WERI-Rb-1 (cell line): Measurements from ENCODE around the gene CEP152.

Experiments used
- DNase-seq: peaks from one replicate; pipeline ENCODE4 v3.0.0-alpha.2; 2020
- H3K27ac ChIP-seq: fragments of 250-450 bp; sonication (Bioruptor Pico); 2 replicates; pipeline ENCODE4 v1.5.1; 2020; ENCODE audit warnings: mild to moderate bottlenecking, moderate library complexity
- H3K27me3 ChIP-seq: fragments of 250-450 bp; sonication (Bioruptor Pico); 2 replicates; pipeline ENCODE4 v1.5.1; 2021; ENCODE audit warnings: mild to moderate bottlenecking, low read depth, moderate library complexity; ENCODE audit not compliant: insufficient read depth, severe bottlenecking
- H3K36me3 ChIP-seq: fragments of 250-450 bp; sonication (Bioruptor Pico); 2 replicates; pipeline ENCODE4 v1.5.1; 2020; ENCODE audit warnings: mild to moderate bottlenecking, moderate library complexity
- H3K4me3 ChIP-seq: 2 replicates; pipeline ENCODE4 v1.5.1; 2011; ENCODE audit warnings: low read depth, mild to moderate bottlenecking, control low read depth, low read length
- H3K9me3 ChIP-seq: fragments of 250-450 bp; sonication (Bioruptor Pico); 2 replicates; pipeline ENCODE4 v1.5.1; 2021; ENCODE audit warnings: mild to moderate bottlenecking, moderate library complexity; ENCODE audit not compliant: severe bottlenecking
- TF ChIP-seq, protein P1 (sequence below): IDR thresholded peaks from 2 replicates; pipeline ENCODE4 v1.5.1; 2011; ENCODE audit warnings: low read depth, mild to moderate bottlenecking, control low read depth, inconsistent platforms, low read length

CEP152 gene

DNA sequence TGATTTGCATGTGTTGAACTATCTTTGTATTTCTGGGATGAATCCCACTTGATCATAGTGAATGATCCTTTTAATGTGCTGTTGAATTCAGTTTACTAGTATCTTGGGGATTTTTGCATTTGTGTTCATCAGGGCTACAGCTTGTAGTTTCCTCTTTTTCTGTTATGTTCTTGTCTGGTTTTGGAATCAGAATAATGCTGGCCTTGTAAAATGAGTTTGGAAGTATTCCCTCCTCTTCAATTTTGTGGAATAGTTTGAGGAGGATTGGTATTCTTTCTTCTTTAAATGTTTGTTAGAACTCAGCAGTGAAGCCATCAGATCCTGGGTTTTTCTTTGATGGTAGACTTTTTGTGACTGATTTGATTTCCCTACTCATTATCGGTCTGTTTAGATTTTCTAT lies 102.2 kb downstream of the CEP152 start:
- TF ChIP-seq, protein P1, sequence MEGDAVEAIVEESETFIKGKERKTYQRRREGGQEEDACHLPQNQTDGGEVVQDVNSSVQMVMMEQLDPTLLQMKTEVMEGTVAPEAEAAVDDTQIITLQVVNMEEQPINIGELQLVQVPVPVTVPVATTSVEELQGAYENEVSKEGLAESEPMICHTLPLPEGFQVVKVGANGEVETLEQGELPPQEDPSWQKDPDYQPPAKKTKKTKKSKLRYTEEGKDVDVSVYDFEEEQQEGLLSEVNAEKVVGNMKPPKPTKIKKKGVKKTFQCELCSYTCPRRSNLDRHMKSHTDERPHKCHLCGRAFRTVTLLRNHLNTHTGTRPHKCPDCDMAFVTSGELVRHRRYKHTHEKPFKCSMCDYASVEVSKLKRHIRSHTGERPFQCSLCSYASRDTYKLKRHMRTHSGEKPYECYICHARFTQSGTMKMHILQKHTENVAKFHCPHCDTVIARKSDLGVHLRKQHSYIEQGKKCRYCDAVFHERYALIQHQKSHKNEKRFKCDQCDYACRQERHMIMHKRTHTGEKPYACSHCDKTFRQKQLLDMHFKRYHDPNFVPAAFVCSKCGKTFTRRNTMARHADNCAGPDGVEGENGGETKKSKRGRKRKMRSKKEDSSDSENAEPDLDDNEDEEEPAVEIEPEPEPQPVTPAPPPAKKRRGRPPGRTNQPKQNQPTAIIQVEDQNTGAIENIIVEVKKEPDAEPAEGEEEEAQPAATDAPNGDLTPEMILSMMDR: no peak
- Histone ChIP-seq H3K27me3 (no peaks in the 10 kb centered on the region), H3K27ac (no peak overlapping the region), H3K4me3 (no peak overlapping the region), H3K9me3 (no peaks in the 10 kb centered on the region), H3K36me3 (no peaks in the 10 kb centered on the region)
- no peak for DNase-seq

DNA sequence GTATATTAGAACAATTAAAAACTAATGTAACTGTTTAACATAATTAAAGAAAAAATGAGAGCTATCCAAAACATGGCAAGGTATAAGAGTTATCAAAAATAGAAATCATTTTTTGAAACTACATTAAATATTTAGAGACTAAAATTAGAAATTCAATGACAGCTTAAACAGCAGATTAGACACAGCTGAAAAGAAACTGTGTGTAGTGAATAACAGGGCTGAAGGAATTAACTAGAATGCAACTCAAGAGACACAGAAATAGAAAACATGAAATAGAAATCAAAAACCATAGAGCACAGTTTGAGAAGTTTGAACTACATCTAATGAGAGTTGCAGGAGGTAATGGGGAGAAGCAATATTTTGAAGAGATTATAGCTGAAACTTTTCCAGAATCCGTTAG lies 105.5 kb downstream of the CEP152 start:
- no peaks in the 10 kb centered on the region for H3K36me3 ChIP-seq
- no peak for DNase-seq
- no peaks in the 10 kb centered on the region for H3K9me3 ChIP-seq
- no peaks in the 10 kb centered on the region for H3K27me3 ChIP-seq
- H3K4me3 ChIP-seq: no peak overlapping the region
- TF ChIP-seq, protein P1: no peak
- H3K27ac ChIP-seq: no peak overlapping the region

DNA sequence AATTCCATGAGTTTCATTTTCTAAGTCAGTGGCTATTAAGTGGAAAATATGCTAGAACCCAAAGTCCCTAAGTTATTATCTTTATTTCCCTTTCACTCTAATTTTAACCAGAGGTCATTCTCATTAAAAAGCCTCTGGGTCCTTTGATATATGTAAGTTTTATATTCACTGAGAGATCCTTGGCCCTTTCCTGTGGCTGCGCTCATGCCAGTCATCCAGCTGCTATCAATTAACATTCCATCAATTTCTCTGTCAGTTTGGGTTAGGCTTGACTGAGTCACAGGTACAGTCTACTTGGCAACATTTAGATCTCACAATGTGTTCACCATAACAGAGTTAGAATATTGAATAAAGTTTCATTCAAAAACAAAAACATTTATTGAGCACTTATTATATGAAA lies 107.3 kb downstream of the CEP152 start:
- Histone ChIP-seq H3K27me3 (no peaks in the 10 kb centered on the region), H3K27ac (no peak overlapping the region), H3K36me3 (no peaks in the 10 kb centered on the region), H3K4me3 (no peak overlapping the region), H3K9me3 (no peaks in the 10 kb centered on the region)
- no peak for DNase-seq
- TF ChIP-seq, protein P1: no peak

DNA sequence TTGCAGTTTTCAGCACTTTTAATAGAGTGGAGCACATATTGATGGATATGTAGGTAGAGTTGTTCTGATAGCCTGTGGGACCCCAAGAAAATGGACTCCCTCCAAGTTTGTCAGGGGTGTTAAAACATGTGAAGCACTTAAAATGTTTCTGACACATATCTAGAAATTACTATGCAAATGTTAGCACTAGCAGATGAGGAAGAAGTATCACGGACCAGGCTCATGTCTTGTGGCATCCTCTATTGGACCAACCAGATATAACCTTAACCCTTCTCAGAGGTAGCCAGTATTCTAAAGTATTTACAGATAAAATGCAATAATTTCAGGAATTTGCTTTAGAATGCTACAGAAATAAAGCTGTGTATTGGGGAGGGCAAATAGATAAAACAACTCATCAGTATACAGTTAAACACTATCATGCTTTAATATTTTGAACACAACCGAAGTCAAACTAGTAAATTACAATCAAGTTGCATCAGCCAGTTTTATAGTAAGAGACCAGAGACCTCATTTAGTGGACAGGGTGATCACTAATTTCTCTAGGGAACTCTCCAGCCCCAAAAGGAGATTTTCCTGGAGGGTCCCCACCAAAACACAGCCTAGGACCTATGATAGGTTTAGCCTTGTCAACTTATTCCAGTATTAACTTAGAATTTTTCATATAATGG lies 108.2 kb downstream of the CEP152 start:
- Histone ChIP-seq H3K36me3 (no peaks in the 10 kb centered on the region), H3K27me3 (no peaks in the 10 kb centered on the region), H3K27ac (no peak overlapping the region), H3K4me3 (no peak overlapping the region), H3K9me3 (no peaks in the 10 kb centered on the region)
- no peak for DNase-seq
- TF ChIP-seq, protein P1: no peak

DNA sequence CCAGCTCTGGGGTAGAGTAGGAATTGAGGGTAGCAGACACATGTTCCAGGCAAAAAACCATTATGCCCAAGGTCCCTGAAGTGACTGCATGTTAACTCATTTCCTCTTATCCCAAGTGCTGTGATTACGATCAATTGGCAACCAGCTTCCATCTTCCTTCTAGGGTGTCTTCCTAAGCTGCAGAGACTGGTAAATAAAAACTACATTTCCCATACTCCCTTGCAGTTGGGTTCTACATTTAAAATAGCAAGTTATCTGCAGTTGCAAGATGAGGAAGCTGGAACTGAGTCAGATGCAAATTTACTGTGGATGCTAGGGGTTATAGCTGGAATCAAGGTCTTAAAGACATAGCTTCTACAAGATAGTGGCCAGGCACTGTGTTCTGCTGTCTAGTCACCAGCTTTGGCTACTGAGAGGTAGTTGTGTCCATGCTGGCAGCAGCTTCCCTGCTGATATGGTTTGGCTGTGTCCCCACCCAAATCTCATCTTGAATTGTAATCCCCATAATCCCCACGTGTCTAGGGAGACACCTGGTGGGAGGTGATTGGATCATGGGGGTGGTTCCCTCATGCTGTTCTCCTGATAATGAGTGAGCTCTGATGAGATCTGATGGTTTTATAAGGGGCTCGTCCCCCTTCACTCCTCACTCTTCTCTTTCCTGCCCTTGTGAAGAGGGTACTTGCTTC lies 114.1 kb downstream of the CEP152 start:
- TF ChIP-seq, protein P1: no peak
- Histone ChIP-seq H3K9me3 (no peaks in the 10 kb centered on the region), H3K27ac (no peak overlapping the region), H3K4me3 (no peak overlapping the region), H3K27me3 (no peaks in the 10 kb centered on the region), H3K36me3 (no peaks in the 10 kb centered on the region)
- DNase-seq: peak; percentile 32
